ENCODE results near the gene EIF3D. TPM values are rescaled to one million over a fixed set of nuclear protein-coding genes. Genes with fewer than 3 reads are reported as not detected.

EIF3D gene
- total and polyA plus RNA-seq, 2 of the 8 experiments (the other 6 are each of a cell fraction or from before 2014, with no cell fraction given) = 195 to 408 TPM

- TF ChIP-seq TEAD4 (IDR thresholded peaks at IDR 0.05; ENCODE audit: low read depth, low read length) (peak; percentile 82), EGR1 (IDR thresholded peaks at IDR 0.05; ENCODE audit: borderline replicate concordance, low read depth, low read length) (no peak), RXRA (IDR thresholded peaks at IDR 0.05; ENCODE audit: insufficient read depth, low read depth, low read length) (no peak), POU5F1 (IDR thresholded peaks at IDR 0.05; ENCODE audit: low read depth, low read length) (no peak), JUN (IDR thresholded peaks at IDR 0.05; ENCODE audit: low read depth, low read length) (peak; percentile 91), JUND (IDR thresholded peaks at IDR 0.05; ENCODE audit: low read length) (peak; percentile 91)
Observed at GRCh38 chr22:36461665-36462649, 67.0 kb downstream of the EIF3D start (continued).

Other genes with a start within 250 kb of the EIF3D start
- 295 and 322 TPM in 2 replicates for gene MYH9, start 141.2 kb downstream of the EIF3D start, total RNA-seq (2021; fragmentation: NEBNext Ultra II Directional; extraction: Animal tissue kit (Norgen Biotek cat#: 25700))
- 24.9 and 37.2 TPM in 2 replicates for gene MYH9, start 141.2 kb downstream of the EIF3D start, polyA plus RNA-seq (2011; rRNA removed)
- 47.5 and 53.8 TPM in 2 replicates for gene TXN2, start 47.5 kb downstream of the EIF3D start, total RNA-seq (2021; fragmentation: NEBNext Ultra II Directional; extraction: Animal tissue kit (Norgen Biotek cat#: 25700))
- 116 and 124 TPM in 2 replicates for gene TXN2, start 47.5 kb downstream of the EIF3D start, polyA plus RNA-seq (2011; rRNA removed)
- 27.8 and 31.5 TPM in 2 replicates for gene FOXRED2, start 22.1 kb downstream of the EIF3D start, total RNA-seq (2021; fragmentation: NEBNext Ultra II Directional; extraction: Animal tissue kit (Norgen Biotek cat#: 25700))
- 11.5 and 17.1 TPM in 2 replicates for gene FOXRED2, start 22.1 kb downstream of the EIF3D start, polyA plus RNA-seq (2011; rRNA removed)
- gene CACNG2, start 174.6 kb upstream of the EIF3D start, total RNA-seq (2021; fragmentation: NEBNext Ultra II Directional; extraction: Animal tissue kit (Norgen Biotek cat#: 25700)) = not detected in 2 replicates
- not detected in 2 replicates for gene CACNG2, start 174.6 kb upstream of the EIF3D start, polyA plus RNA-seq (2011; rRNA removed)
- 44.0 and 46.2 TPM in 2 replicates for gene IFT27, start 247.0 kb upstream of the EIF3D start, total RNA-seq (2021; fragmentation: NEBNext Ultra II Directional; extraction: Animal tissue kit (Norgen Biotek cat#: 25700))
- gene IFT27, start 247.0 kb upstream of the EIF3D start, polyA plus RNA-seq (2011; rRNA removed) = 36.4 and 43.9 TPM in 2 replicates